ENCODE measurements around the gene ADAMTSL3. TPM values are rescaled to one million over a fixed set of nuclear protein-coding genes. Genes with fewer than 3 reads are reported as not detected.

Gene ADAMTSL3
- total RNA-seq, 1 experiment from 2014 or later, result 1.8 TPM

DNA sequence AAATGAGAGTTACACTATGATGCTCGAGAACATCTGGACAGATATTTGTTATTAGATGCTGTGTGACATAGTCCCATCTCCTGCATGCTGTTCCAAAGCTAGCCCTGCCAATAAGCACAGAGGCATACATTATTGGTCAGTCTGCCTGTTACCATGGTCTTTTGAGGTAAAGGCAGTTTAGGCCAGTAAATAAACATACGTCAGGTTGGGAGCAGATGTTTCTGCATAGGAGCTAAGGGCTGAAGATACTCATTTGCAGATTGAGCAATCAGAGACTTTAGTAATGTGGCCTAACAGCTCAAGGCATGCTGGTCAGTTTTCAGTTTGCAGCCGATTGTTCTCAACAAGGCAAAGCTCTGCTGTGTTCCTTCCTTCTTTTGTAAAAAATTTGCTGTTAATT lies 192.9 kb downstream of the ADAMTSL3 start:
- ChIA-PET POLR2A (no interaction called here), CTCF (no interaction called here)

More for the DNA sequence above, 192.9 kb downstream of the ADAMTSL3 start:
- Mint-ChIP-seq H3K36me3 (no peaks in the 10 kb centered on the region), H3K4me3 (no peak overlapping the region), H3K9me3 (no peaks in the 10 kb centered on the region), H3K27ac (no peak overlapping the region), H3K27me3 (ENCODE audit: low read depth) (no peaks in the 10 kb centered on the region), H3K4me1 (peaks cover 4% of the 10 kb centered on the region)
- DNase-seq (ENCODE audit: low spot score) (no peak), ATAC-seq (no peak)
- TF ChIP-seq, protein P1, sequence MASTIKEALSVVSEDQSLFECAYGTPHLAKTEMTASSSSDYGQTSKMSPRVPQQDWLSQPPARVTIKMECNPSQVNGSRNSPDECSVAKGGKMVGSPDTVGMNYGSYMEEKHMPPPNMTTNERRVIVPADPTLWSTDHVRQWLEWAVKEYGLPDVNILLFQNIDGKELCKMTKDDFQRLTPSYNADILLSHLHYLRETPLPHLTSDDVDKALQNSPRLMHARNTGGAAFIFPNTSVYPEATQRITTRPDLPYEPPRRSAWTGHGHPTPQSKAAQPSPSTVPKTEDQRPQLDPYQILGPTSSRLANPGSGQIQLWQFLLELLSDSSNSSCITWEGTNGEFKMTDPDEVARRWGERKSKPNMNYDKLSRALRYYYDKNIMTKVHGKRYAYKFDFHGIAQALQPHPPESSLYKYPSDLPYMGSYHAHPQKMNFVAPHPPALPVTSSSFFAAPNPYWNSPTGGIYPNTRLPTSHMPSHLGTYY (CRISPR knock-in tag; IDR thresholded peaks at IDR 0.05), result no peak
- TF ChIP-seq, protein P2, sequence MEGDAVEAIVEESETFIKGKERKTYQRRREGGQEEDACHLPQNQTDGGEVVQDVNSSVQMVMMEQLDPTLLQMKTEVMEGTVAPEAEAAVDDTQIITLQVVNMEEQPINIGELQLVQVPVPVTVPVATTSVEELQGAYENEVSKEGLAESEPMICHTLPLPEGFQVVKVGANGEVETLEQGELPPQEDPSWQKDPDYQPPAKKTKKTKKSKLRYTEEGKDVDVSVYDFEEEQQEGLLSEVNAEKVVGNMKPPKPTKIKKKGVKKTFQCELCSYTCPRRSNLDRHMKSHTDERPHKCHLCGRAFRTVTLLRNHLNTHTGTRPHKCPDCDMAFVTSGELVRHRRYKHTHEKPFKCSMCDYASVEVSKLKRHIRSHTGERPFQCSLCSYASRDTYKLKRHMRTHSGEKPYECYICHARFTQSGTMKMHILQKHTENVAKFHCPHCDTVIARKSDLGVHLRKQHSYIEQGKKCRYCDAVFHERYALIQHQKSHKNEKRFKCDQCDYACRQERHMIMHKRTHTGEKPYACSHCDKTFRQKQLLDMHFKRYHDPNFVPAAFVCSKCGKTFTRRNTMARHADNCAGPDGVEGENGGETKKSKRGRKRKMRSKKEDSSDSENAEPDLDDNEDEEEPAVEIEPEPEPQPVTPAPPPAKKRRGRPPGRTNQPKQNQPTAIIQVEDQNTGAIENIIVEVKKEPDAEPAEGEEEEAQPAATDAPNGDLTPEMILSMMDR (IDR thresholded peaks at IDR 0.05), result no peak
- TF ChIP-seq, protein P3, sequence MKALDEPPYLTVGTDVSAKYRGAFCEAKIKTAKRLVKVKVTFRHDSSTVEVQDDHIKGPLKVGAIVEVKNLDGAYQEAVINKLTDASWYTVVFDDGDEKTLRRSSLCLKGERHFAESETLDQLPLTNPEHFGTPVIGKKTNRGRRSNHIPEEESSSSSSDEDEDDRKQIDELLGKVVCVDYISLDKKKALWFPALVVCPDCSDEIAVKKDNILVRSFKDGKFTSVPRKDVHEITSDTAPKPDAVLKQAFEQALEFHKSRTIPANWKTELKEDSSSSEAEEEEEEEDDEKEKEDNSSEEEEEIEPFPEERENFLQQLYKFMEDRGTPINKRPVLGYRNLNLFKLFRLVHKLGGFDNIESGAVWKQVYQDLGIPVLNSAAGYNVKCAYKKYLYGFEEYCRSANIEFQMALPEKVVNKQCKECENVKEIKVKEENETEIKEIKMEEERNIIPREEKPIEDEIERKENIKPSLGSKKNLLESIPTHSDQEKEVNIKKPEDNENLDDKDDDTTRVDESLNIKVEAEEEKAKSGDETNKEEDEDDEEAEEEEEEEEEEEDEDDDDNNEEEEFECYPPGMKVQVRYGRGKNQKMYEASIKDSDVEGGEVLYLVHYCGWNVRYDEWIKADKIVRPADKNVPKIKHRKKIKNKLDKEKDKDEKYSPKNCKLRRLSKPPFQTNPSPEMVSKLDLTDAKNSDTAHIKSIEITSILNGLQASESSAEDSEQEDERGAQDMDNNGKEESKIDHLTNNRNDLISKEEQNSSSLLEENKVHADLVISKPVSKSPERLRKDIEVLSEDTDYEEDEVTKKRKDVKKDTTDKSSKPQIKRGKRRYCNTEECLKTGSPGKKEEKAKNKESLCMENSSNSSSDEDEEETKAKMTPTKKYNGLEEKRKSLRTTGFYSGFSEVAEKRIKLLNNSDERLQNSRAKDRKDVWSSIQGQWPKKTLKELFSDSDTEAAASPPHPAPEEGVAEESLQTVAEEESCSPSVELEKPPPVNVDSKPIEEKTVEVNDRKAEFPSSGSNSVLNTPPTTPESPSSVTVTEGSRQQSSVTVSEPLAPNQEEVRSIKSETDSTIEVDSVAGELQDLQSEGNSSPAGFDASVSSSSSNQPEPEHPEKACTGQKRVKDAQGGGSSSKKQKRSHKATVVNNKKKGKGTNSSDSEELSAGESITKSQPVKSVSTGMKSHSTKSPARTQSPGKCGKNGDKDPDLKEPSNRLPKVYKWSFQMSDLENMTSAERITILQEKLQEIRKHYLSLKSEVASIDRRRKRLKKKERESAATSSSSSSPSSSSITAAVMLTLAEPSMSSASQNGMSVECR (CRISPR knock-in tag; IDR thresholded peaks at IDR 0.05; ENCODE audit: borderline replicate concordance), result no peak
- TF ChIP-seq FOXJ3 (CRISPR knock-in tag; IDR thresholded peaks at IDR 0.05; ENCODE audit: borderline replicate concordance), result no peak
- TF ChIP-seq, protein P4, sequence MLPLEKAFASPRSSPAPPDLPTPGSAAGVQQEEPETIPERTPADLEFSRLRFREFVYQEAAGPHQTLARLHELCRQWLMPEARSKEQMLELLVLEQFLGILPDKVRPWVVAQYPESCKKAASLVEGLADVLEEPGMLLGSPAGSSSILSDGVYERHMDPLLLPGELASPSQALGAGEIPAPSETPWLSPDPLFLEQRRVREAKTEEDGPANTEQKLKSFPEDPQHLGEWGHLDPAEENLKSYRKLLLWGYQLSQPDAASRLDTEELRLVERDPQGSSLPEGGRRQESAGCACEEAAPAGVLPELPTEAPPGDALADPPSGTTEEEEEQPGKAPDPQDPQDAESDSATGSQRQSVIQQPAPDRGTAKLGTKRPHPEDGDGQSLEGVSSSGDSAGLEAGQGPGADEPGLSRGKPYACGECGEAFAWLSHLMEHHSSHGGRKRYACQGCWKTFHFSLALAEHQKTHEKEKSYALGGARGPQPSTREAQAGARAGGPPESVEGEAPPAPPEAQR (CRISPR knock-in tag; IDR thresholded peaks at IDR 0.05), result no peak
- TF ChIP-seq, protein P5, sequence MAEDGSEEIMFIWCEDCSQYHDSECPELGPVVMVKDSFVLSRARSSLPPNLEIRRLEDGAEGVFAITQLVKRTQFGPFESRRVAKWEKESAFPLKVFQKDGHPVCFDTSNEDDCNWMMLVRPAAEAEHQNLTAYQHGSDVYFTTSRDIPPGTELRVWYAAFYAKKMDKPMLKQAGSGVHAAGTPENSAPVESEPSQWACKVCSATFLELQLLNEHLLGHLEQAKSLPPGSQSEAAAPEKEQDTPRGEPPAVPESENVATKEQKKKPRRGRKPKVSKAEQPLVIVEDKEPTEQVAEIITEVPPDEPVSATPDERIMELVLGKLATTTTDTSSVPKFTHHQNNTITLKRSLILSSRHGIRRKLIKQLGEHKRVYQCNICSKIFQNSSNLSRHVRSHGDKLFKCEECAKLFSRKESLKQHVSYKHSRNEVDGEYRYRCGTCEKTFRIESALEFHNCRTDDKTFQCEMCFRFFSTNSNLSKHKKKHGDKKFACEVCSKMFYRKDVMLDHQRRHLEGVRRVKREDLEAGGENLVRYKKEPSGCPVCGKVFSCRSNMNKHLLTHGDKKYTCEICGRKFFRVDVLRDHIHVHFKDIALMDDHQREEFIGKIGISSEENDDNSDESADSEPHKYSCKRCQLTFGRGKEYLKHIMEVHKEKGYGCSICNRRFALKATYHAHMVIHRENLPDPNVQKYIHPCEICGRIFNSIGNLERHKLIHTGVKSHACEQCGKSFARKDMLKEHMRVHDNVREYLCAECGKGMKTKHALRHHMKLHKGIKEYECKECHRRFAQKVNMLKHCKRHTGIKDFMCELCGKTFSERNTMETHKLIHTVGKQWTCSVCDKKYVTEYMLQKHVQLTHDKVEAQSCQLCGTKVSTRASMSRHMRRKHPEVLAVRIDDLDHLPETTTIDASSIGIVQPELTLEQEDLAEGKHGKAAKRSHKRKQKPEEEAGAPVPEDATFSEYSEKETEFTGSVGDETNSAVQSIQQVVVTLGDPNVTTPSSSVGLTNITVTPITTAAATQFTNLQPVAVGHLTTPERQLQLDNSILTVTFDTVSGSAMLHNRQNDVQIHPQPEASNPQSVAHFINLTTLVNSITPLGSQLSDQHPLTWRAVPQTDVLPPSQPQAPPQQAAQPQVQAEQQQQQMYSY (CRISPR knock-in tag; IDR thresholded peaks at IDR 0.05), result no peak
- TF ChIP-seq, protein P6, sequence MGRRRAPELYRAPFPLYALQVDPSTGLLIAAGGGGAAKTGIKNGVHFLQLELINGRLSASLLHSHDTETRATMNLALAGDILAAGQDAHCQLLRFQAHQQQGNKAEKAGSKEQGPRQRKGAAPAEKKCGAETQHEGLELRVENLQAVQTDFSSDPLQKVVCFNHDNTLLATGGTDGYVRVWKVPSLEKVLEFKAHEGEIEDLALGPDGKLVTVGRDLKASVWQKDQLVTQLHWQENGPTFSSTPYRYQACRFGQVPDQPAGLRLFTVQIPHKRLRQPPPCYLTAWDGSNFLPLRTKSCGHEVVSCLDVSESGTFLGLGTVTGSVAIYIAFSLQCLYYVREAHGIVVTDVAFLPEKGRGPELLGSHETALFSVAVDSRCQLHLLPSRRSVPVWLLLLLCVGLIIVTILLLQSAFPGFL (CRISPR knock-in tag; IDR thresholded peaks at IDR 0.05; ENCODE audit: borderline replicate concordance), result no peak
- no peak for TF ChIP-seq EMX1 (CRISPR knock-in tag; IDR thresholded peaks at IDR 0.05)
- no peak for TF ChIP-seq IRF2 (CRISPR knock-in tag; IDR thresholded peaks at IDR 0.05; ENCODE audit: borderline replicate concordance, low read depth)
